HL-60 (cell line): Measurements from ENCODE around the gene MS4A4E.

Experiments used
- DNase-seq, 2 experiments: peaks; one replicate each; pipeline ENCODE4 v3.0.0-alpha.2; 2010 to 2020; ENCODE audit warnings: low read depth in 1 of 2, low spot score in 1 of 2
- H3K27ac ChIP-seq: fragments of 250-450 bp; sonication (Bioruptor Pico); replicated peaks from 2 replicates; pipeline ENCODE4 v1.5.1; 2020; ENCODE audit warnings: mild to moderate bottlenecking, moderate library complexity
- H3K27me3 ChIP-seq: fragments of 250-450 bp; sonication (Bioruptor Pico); 2 replicates; pipeline ENCODE4 v1.5.1; 2021; ENCODE audit warnings: mild to moderate bottlenecking, moderate library complexity; ENCODE audit not compliant: insufficient read depth, poor library complexity, severe bottlenecking
- H3K4me3 ChIP-seq: replicated peaks from 2 replicates; pipeline ENCODE4 v1.5.1; 2011; ENCODE audit warnings: mild to moderate bottlenecking, control low read depth, low read length; ENCODE audit not compliant: insufficient read depth
- CTCF ChIP-seq: IDR thresholded peaks from one replicate; pipeline ENCODE4 v1.5.1; 2011; ENCODE audit warnings: low read length, control low read depth, inconsistent platforms; ENCODE audit not compliant: insufficient read depth
- GABPA ChIP-seq: IDR thresholded peaks from 2 replicates; pipeline ENCODE4 v1.6.1; 2012; ENCODE audit warnings: low read depth
- POLR2AphosphoS5 ChIP-seq: IDR thresholded peaks from 2 replicates; pipeline ENCODE4 v1.6.1; 2012; ENCODE audit warnings: low read depth
- SPI1 ChIP-seq: IDR thresholded peaks from 2 replicates; pipeline ENCODE4 v1.6.1; 2012; ENCODE audit warnings: low read depth, mild to moderate bottlenecking, borderline replicate concordance
- TF ChIP-seq, protein P1 (sequence below): IDR thresholded peaks from 2 replicates; pipeline ENCODE4 v1.6.1; 2012; ENCODE audit warnings: low read depth; ENCODE audit not compliant: insufficient replicate concordance

Gene MS4A4E

DNA sequence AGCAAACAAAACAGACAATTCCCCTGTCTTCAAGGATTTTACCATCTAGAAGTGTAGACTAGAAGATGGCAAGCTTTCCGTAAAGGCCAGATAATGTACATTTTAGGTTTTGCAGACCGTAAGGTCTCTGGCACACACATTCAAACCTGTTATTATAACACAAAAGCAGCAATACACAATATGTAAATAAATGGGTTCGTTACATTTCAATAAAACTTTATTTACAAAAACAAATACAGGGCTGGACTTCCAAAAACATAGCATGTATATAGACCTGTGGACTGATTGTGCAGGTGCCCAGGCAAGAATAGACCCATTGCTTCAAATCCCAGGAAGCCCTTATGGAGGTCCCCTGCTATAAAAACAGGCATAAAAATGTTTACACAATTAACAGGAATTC lies 33.0 kb downstream of the MS4A4E start:
- TF ChIP-seq GABPA (no peak), CTCF (no peak), SPI1 (no peak)
- Histone ChIP-seq H3K27me3 (no peaks in the 10 kb centered on the region), H3K4me3 (no peak overlapping the region), H3K27ac (no peak overlapping the region)
- DNase-seq = no peak

DNA sequence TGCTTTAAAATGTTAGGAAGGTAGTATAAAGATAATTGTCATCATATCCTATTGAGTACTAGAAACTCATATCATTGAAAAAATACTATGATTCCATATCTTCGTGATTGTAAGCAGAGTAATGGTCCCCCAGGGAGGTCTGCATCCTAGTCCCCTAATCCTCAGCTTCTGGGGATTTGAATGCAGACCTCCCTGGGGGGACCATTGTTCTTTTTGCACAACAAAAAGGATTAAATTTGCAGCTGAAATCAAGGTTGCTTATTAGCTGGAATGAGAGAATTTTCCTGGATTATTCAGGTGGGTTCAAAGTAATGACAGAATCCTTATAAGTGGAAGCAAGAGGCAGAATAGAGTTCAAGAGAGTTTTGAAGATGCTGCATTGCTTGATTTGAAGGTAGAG lies 34.0 kb downstream of the MS4A4E start:
- no peak for DNase-seq
- Histone ChIP-seq H3K27me3 (no peaks in the 10 kb centered on the region), H3K27ac (no peak overlapping the region), H3K4me3 (no peak overlapping the region)
- TF ChIP-seq SPI1 (no peak), POLR2AphosphoS5 (no peak), CTCF (no peak), GABPA (no peak)
- TF ChIP-seq, protein P1, sequence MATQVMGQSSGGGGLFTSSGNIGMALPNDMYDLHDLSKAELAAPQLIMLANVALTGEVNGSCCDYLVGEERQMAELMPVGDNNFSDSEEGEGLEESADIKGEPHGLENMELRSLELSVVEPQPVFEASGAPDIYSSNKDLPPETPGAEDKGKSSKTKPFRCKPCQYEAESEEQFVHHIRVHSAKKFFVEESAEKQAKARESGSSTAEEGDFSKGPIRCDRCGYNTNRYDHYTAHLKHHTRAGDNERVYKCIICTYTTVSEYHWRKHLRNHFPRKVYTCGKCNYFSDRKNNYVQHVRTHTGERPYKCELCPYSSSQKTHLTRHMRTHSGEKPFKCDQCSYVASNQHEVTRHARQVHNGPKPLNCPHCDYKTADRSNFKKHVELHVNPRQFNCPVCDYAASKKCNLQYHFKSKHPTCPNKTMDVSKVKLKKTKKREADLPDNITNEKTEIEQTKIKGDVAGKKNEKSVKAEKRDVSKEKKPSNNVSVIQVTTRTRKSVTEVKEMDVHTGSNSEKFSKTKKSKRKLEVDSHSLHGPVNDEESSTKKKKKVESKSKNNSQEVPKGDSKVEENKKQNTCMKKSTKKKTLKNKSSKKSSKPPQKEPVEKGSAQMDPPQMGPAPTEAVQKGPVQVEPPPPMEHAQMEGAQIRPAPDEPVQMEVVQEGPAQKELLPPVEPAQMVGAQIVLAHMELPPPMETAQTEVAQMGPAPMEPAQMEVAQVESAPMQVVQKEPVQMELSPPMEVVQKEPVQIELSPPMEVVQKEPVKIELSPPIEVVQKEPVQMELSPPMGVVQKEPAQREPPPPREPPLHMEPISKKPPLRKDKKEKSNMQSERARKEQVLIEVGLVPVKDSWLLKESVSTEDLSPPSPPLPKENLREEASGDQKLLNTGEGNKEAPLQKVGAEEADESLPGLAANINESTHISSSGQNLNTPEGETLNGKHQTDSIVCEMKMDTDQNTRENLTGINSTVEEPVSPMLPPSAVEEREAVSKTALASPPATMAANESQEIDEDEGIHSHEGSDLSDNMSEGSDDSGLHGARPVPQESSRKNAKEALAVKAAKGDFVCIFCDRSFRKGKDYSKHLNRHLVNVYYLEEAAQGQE = no peak

GRCh38 chr11:60208146-60208895 lies 34.6 kb downstream of the MS4A4E start:
- TF ChIP-seq SPI1 (no peak), GABPA (no peak), POLR2AphosphoS5 (no peak), CTCF (no peak)
- TF ChIP-seq, protein P1 = no peak
- Histone ChIP-seq H3K4me3 (no peak overlapping the region), H3K27me3 (no peaks in the 10 kb centered on the region), H3K27ac (no peak overlapping the region)
- no peak for DNase-seq

DNA sequence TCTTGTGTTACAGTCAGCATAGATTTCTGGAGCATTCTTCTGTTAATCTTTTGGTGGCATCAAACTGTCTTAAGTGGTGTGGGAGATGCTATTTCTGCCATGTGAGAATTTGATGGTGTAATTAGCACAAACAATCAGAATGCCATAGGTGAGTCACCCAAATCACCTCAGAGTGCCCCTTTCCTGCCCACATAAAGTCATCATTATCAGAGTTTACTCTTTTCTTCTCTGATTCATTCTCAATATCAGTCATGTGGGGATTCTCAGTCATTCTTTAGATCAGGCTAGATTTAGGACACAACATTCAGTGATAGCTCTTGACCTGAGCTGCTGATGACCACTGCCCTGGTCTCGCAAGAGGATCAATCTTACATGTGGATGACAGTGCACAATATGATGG lies 36.3 kb downstream of the MS4A4E start:
- H3K27ac ChIP-seq = no peak overlapping the region
- H3K27me3 ChIP-seq = no peaks in the 10 kb centered on the region
- H3K4me3 ChIP-seq = no peak overlapping the region
- DNase-seq = no peak
- TF ChIP-seq POLR2AphosphoS5 = no peak
- no peak for TF ChIP-seq GABPA
- TF ChIP-seq, protein P1 = no peak
- TF ChIP-seq CTCF = no peak
- TF ChIP-seq SPI1 = no peak
